Measurements from ENCODE around the gene HCLS1.
"Not testable (repeated sequence)": the region's sequence is repeated elsewhere in the genome, so short reads cannot be mapped to it uniquely, and the experiment has no call there.

The HCLS1 gene

GRCh38 chr3:121594850-121595249 is 65.9 kb downstream of the HCLS1 start:
- no peak for DNase-seq

- DNase-seq, result not testable (repeated sequence)
Observed at GRCh38 chr3:121593806-121594205, 66.9 kb downstream of the HCLS1 start.

- DNase-seq, result peak; percentile 56
Observed at GRCh38 chr3:121592856-121593702, 67.6 kb downstream of the HCLS1 start, which contains the start of gene FBXO40. FBXO40 (plus strand) TSS chr3:121593379; CDS start chr3:121620576, 27,197 bp downstream.

GRCh38 chr3:121584418-121584817 is 76.3 kb downstream of the HCLS1 start:
- DNase-seq, result no peak

- DNase-seq, result no peak
Observed at GRCh38 chr3:121581691-121582090, 79.0 kb downstream of the HCLS1 start.

All from NCI-H345 (cell line).